NCI-H1436 treated with DMSO at 0.1 percent for 48 hours (cell line): ENCODE measurements around the gene MAGEB17.

Experiments used
- DNase-seq: peaks from one replicate; lab custom pipeline; 2025; lab: John Stamatoyannopoulos, UW

The MAGEB17 gene

DNA sequence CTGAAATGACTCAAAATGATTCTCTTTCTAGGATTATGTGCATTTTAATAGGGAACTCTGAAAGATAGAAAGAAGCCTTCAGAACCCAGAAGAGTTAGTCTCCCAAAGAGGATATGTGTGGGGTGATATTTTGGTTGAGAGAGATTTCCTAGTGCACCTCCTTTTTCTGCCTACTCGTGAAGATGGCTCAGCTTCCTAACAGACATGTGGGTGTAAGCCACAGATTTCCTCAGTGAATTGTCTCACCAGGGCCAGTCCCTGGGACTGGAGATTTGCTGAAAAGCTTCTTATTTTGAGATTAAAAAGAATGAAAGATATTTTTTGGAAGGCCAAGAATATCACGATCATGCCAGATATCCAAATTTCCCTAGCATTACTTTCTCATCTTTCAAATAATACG lies 42.8 kb downstream of the MAGEB17 start:
- no peak for DNase-seq

DNA sequence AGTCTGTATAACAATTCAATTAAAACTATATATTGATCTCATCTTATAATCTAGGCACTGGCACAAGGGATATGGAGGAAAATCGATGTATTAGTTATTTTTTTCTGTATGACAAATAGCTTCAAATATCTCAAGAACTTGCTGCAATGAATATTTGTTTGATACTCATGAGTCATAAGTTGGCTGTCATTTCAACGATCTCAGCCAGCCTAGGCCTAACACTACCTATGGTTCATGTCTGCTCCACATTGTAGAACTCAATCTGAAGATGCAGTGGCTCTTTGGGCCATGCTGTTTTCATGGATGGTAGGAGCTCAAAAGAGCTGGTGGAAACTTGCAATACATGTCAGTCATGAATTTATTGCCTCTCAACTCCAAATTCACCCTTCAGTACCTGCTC lies 44.7 kb downstream of the MAGEB17 start:
- DNase-seq: no peak

DNA sequence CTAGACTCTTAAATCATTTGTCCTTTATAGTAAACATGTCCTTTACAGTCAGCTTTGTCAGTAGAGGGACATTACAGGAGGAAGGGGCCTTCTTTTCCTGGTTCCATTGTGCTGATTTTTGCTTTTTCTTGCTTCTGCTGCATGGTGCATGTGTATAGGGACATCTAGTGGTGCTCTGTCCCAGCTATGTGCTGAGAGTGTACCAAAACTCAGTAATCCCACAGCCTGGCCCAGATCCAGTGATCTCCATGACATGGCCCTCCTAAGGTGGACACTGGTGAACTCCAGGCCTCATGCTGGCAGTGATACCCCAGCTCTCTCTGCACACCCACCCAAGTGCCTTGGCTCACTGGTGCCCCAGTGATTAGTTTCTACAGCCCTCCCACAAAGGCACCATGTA lies 45.2 kb downstream of the MAGEB17 start:
- DNase-seq: no peak

- no peak for DNase-seq
Observed at GRCh38 chrX:16213961-16214360, 46.7 kb downstream of the MAGEB17 start.

DNA sequence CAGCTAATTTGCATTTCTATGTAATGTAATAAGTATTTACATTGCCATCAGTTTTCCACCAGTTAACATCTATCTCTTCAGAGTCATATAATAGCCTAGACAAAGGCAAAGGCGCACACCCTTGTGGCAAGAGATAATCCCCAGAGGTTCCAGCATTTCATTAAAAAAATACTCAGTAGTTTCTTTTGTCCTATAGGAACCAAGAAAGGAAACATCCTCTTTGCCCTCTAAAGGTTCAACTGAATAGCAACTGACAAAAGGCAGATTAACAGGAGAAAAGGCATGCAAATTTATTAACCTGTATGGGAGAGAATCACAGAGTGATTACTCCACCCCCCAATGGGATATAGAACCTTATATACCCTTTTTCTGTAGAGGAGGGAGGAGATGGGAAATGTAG lies 48.4 kb downstream of the MAGEB17 start:
- DNase-seq: no peak
